A549 (cell line): ENCODE results near the gene LRCH1. TPM values are rescaled to one million over a fixed set of nuclear protein-coding genes. Genes with fewer than 3 reads are reported as not detected.

Experiments
- ATAC-seq, 2 experiments: fragments of 200-7000 bp in 1 of 2; fragments of >200 bp in 1 of 2; cut with Nextera tagmentation in 1 of 2; cut with Tn5 transposase in 1 of 2; 3 replicates each; pipeline versions ENCODE4 v1.8.0 to v1.9.1; 2018 to 2020; ENCODE audit warnings: mild to moderate bottlenecking in 1 of 2, moderate library complexity in 1 of 2
- CTCF ChIA-PET: fragments of 300-600 bp; sonication (Branson Sonifier 250); formaldehyde crosslinking; extraction: SDS; loops from one replicate; lab custom pipeline; 2021; ENCODE audit warnings: antibody characterized with exemption, inconsistent platforms; lab: Yijun Ruan, JAX
- POLR2A ChIA-PET: fragments of 350-600 bp; formaldehyde crosslinking; extraction: SDS; loops from one replicate; lab custom pipeline; 2021; ENCODE audit warnings: antibody characterized with exemption, inconsistent platforms; lab: Yijun Ruan, JAX
- DNase-seq, 2 experiments: peaks; one replicate each; pipeline versions ENCODE4 v3.0.0 to v3.0.0-alpha.2; 2011 to 2016; ENCODE audit warnings: low read depth in 1 of 2, low spot score in 1 of 2
- FAIRE-seq: peaks from 2 replicates; lab custom pipeline; 2011; peaks lifted over from hg19 to GRCh38; lab: Jason Lieb, UNC
- H3K27ac ChIP-seq, 2 experiments: fragments of >200 bp; sonication (Bioruptor Twin); formaldehyde crosslinking; 3 replicates each; pipeline ENCODE4 v1.5.1; 2016 to 2017
- H3K4me1 ChIP-seq: fragments of >200 bp; sonication (Bioruptor Twin); formaldehyde crosslinking; 3 replicates; pipeline ENCODE4 v1.6.1; 2016
- H3K4me2 ChIP-seq: fragments of >200 bp; sonication (Bioruptor Twin); formaldehyde crosslinking; 3 replicates; pipeline ENCODE4 v1.6.1; 2016
- H3K4me3 ChIP-seq: fragments of >200 bp; sonication (Bioruptor Twin); formaldehyde crosslinking; 3 replicates; pipeline ENCODE4 v1.5.1; 2016
- H3K9me3 ChIP-seq: fragments of >200 bp; sonication (Bioruptor Twin); formaldehyde crosslinking; 3 replicates; pipeline ENCODE4 v1.6.1; 2016
- BHLHE40 ChIP-seq: IDR thresholded peaks from 2 replicates; pipeline ENCODE4 v1.6.1; 2012; ENCODE audit warnings: low read depth, low read length, inconsistent platforms
- CBX2 ChIP-seq: fragments of 200-600 bp; sonication (generic); IDR thresholded peaks from 2 replicates; pipeline ENCODE4 v1.6.1; 2016; ENCODE audit warnings: low read depth, mild to moderate bottlenecking, borderline replicate concordance
- CBX8 ChIP-seq: fragments of 200-600 bp; sonication (generic); IDR thresholded peaks from 2 replicates; pipeline ENCODE4 v1.6.1; 2016
- CEBPB ChIP-seq, 2 experiments: fragments of >200 bp in 1 of 2; sonication (Bioruptor Twin) in 1 of 2; formaldehyde crosslinking in 1 of 2; IDR thresholded peaks; 2 replicates each; pipeline ENCODE4 v1.6.1; 2012 to 2016
- CHD2 ChIP-seq: fragments of 150-350 bp; IDR thresholded peaks from 2 replicates; pipeline ENCODE4 v1.6.1; 2014; ENCODE audit warnings: low read length; ENCODE audit not compliant: partially characterized antibody
- EHMT2 ChIP-seq: fragments of 200-600 bp; sonication (generic); IDR thresholded peaks from 2 replicates; pipeline ENCODE4 v1.6.1; 2016; ENCODE audit warnings: antibody characterized with exemption, low read depth, mild to moderate bottlenecking, moderate library complexity
- HEYL ChIP-seq: fragments of 250-450 bp; sonication (Bioruptor Pico); IDR thresholded peaks from 2 replicates; pipeline ENCODE4 v1.8.0; 2021; ENCODE audit warnings: mild to moderate bottlenecking, moderate library complexity
- JUN ChIP-seq, 2 experiments: fragments of >200 bp; sonication (Bioruptor Twin); formaldehyde crosslinking; IDR thresholded peaks; 2 replicates in 1 of 2; 3 replicates in 1 of 2; pipeline ENCODE4 v1.6.1; 2016 to 2017
- MAFK ChIP-seq: fragments of 450-650 bp; IDR thresholded peaks from 2 replicates; pipeline ENCODE4 v1.6.1; 2014; ENCODE audit not compliant: partially characterized antibody
- MYC ChIP-seq: IDR thresholded peaks from 2 replicates; pipeline ENCODE4 v1.6.1; 2012; ENCODE audit warnings: mild to moderate bottlenecking, inconsistent platforms, low read length, improper control_type of control experiment, borderline replicate concordance
- NFE2L2 ChIP-seq: fragments of 150-350 bp; conservative IDR thresholded peaks from 2 replicates; pipeline ENCODE4 v1.6.1; 2014; ENCODE audit warnings: low read length
- RCOR1 ChIP-seq: fragments of 150-350 bp; IDR thresholded peaks from 2 replicates; pipeline ENCODE4 v1.6.1; 2014; ENCODE audit warnings: antibody characterized with exemption, low read length, low read depth
- RFX5 ChIP-seq: fragments of 450-650 bp; IDR thresholded peaks from 2 replicates; pipeline ENCODE4 v1.7.1; 2014; ENCODE audit warnings: antibody characterized with exemption, mild to moderate bottlenecking, moderate library complexity
- SMC3 ChIP-seq: fragments of >200 bp; sonication (Bioruptor Twin); formaldehyde crosslinking; IDR thresholded peaks from 3 replicates; pipeline ENCODE4 v1.6.1; 2018; ENCODE audit warnings: inconsistent platforms
- TP53 ChIP-seq: fragments of 250-450 bp; sonication (Bioruptor Pico); IDR thresholded peaks from 2 replicates; pipeline ENCODE4 v1.5.0; 2021; ENCODE audit warnings: mild to moderate bottlenecking, moderate library complexity
- WGBS: methylation state at CpG from one replicate; pipeline ENCODE4 v1.1.6; 2017; ENCODE audit errors: missing lambda C conversion rate; 5-methylcytosine and 5-hydroxymethylcytosine counted together
- polyA plus RNA-seq, 4 experiments: library from polyadenylated mRNA; depleted of rRNA in 3 of 4; stranded (reverse); fragments of >200 nt; fragmentation: RNase III in 1 of 4; extraction: RNeasy Plus Mini Kit Qiagen cat#74134 plus additional on column Dnase treatment in 1 of 4; gene quantifications; 2 replicates in 3 of 4; 3 replicates in 1 of 4; pipeline ENCODE4 v1.2.3, GENCODE V29; 2011 to 2017
- TF ChIP-seq, protein P1 (sequence below): IDR thresholded peaks from 2 replicates; pipeline ENCODE4 v1.6.1; 2012; ENCODE audit warnings: low read depth, borderline replicate concordance
- TF ChIP-seq, protein P2 (sequence below): IDR thresholded peaks from 2 replicates; pipeline ENCODE4 v1.6.1; 2012
- TF ChIP-seq, protein P3 (sequence below): fragments of 150-350 bp; IDR thresholded peaks from 2 replicates; pipeline ENCODE4 v1.6.1; 2014; ENCODE audit warnings: low read depth, mild to moderate bottlenecking, low read length
- TF ChIP-seq, protein P4 (sequence below): fragments of >200 bp; sonication (Bioruptor Twin); formaldehyde crosslinking; IDR thresholded peaks from 2 replicates; pipeline ENCODE4 v1.6.1; 2016

Gene LRCH1
- polyA plus RNA-seq, 2 of the 4 experiments (the other 2 are of a cell fraction) = 8.5 to 16.4 TPM

DNA sequence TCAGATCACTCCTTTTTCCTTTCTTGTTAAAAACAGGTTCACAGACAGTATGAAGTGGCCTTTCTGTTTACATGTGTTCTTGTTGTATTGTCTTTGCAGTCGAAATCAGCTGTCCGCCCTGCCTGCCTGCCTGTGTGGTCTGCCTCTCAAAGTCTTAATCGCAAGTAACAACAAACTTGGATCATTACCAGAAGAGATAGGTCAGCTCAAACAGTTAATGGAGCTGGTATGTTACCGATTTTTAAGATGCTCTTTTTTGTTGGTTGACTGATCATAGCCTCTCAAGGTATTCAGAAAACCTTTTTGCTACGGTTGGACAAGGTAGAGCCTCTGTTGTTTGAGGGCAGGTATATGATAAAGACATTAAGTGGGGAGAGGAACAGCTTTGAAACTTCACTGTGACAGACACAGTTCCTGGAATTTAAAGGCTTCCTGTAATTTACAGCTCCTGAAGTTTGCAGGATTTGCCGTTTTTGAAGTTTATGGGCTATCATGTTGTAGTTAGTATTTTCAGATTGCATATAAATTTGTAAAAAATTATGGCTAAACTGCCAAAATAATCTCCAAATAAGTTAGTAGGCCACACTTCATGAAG, 116.1 kb downstream of the LRCH1 start (continued):
- TF ChIP-seq, protein P1, sequence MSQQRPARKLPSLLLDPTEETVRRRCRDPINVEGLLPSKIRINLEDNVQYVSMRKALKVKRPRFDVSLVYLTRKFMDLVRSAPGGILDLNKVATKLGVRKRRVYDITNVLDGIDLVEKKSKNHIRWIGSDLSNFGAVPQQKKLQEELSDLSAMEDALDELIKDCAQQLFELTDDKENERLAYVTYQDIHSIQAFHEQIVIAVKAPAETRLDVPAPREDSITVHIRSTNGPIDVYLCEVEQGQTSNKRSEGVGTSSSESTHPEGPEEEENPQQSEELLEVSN = no peak
- TF ChIP-seq, all 56 proteins: peak for 0

DNA sequence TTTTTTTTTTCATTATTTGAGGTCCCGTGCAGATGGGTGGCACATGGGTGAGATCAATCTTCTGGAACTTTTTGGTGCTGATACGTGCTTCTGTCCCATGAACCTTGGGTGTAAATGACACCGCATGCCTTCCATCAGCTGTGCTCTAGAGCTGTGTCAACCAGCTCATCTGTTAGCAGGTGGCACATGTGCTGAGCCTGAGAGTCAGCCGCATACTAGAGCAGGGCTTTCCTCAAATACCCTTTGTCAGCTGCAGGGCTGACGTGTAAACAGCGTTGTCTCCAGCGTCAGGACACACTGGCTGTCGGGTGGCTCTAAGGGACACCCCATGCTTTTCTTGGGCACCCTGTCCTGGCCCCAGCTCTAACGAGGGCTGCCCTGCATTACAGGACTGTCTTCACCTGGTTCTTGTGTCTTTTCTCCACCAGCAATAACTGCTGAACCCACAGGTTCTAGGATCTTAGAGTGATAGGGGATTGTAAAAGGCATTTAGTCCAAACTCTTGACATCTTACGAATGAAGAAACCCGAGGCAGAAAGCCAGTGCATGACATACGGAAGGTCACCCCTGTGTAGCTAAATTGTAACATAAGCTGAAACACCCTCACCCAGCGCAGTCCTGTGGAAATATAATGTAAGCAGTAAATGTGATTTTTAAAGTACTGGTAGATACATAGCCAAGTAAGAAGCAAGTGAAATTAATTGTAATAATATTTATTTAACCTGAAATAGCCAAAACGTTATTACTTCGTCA, 119.5 kb downstream of the LRCH1 start:
- Histone ChIP-seq H3K9me3 (no peaks in the 10 kb centered on the region), H3K4me3 (no peak overlapping the region), H3K4me1 (peaks cover 32% of the 10 kb centered on the region), H3K4me2 (no peak overlapping the region), H3K27ac (no peak overlapping the region)
- ATAC-seq (no peak), FAIRE-seq (no peak), DNase-seq (no peak)
- CTCF ChIA-PET = interaction anchor here (1.4 kb wide), 1 partner anchor 11 kb away, joined by 3 read pairs; no protein-coding TSS in a partner anchor
- 90% methylated on average over 15 of the region's 15 CpGs for WGBS
- TF ChIP-seq RFX5 = no peak
- no peak for TF ChIP-seq HEYL (CRISPR knock-in tag)
- TF ChIP-seq MYC = no peak
- TF ChIP-seq CHD2 = no peak
- TF ChIP-seq RCOR1 = no peak
- TF ChIP-seq BHLHE40 = no peak
- TF ChIP-seq, protein P2, sequence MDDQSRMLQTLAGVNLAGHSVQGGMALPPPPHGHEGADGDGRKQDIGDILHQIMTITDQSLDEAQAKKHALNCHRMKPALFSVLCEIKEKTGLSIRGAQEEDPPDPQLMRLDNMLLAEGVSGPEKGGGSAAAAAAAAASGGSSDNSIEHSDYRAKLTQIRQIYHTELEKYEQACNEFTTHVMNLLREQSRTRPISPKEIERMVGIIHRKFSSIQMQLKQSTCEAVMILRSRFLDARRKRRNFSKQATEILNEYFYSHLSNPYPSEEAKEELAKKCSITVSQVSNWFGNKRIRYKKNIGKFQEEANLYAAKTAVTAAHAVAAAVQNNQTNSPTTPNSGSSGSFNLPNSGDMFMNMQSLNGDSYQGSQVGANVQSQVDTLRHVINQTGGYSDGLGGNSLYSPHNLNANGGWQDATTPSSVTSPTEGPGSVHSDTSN = no peak
- TF ChIP-seq JUN (IDR thresholded peaks at IDR 0.05) = no peak
- TF ChIP-seq, protein P3, sequence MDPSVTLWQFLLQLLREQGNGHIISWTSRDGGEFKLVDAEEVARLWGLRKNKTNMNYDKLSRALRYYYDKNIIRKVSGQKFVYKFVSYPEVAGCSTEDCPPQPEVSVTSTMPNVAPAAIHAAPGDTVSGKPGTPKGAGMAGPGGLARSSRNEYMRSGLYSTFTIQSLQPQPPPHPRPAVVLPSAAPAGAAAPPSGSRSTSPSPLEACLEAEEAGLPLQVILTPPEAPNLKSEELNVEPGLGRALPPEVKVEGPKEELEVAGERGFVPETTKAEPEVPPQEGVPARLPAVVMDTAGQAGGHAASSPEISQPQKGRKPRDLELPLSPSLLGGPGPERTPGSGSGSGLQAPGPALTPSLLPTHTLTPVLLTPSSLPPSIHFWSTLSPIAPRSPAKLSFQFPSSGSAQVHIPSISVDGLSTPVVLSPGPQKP = no peak
- TF ChIP-seq, protein P4, sequence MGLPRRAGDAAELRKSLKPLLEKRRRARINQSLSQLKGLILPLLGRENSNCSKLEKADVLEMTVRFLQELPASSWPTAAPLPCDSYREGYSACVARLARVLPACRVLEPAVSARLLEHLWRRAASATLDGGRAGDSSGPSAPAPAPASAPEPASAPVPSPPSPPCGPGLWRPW = no peak
- TF ChIP-seq EHMT2 = no peak
- no peak for TF ChIP-seq TP53 (CRISPR knock-in tag)
- TF ChIP-seq SMC3 = no peak
- no peak for TF ChIP-seq NFE2L2
- TF ChIP-seq CBX8 = no peak
- no peak for TF ChIP-seq CBX2
- POLR2A ChIA-PET = no interaction called here

DNA sequence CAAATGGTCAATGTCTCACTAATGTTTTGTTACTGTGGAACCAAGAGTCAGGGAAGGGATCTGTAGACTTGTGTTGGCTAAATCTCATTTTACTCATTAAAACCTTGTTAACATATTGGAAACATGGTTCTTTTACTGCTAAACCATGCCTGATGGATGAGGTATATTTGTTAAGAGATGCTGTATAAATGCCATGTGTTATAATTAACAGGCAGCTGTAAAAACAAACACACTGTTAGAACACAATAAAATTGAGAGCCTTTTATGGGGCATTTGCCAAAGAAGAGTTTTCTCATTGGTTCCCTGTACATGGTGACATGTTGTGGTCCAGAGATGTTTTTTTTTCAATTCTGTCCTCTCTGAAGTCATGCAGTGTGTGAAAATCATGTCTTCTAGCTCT, 122.0 kb downstream of the LRCH1 start:
- H3K4me2 ChIP-seq = no peak overlapping the region
- TF ChIP-seq CEBPB (IDR thresholded peaks at IDR 0.05) (no peak), MAFK (no peak)
- TF ChIP-seq, protein P2 = no peak
- TF ChIP-seq, protein P3 = no peak
- DNase-seq = no peak
- FAIRE-seq = no peak
- CTCF ChIA-PET = interaction anchor here (1.3 kb wide), 1 partner anchor 20 kb away, joined by 3 read pairs; no protein-coding TSS in a partner anchor
- no peak overlapping the region for H3K4me3 ChIP-seq
- H3K9me3 ChIP-seq = no peaks in the 10 kb centered on the region
- peaks cover 25% of the 10 kb centered on the region for H3K4me1 ChIP-seq
- H3K27ac ChIP-seq = no peak overlapping the region
- POLR2A ChIA-PET = no interaction called here
- no peak for ATAC-seq
